Choroid plexus epithelial cell (primary cell): ENCODE measurements around the gene POLR2F.

Source experiments
- DNase-seq: peaks from one replicate; pipeline ENCODE4 v3.0.0-alpha.2; 2010; ENCODE audit warnings: low read depth
- H3K4me3 ChIP-seq: 2 replicates; pipeline ENCODE4 v1.5.1; 2011; ENCODE audit warnings: low read depth, mild to moderate bottlenecking, control low read depth, low read length, moderate library complexity
- CTCF ChIP-seq: conservative IDR thresholded peaks from 2 replicates; pipeline ENCODE4 v1.5.1; 2011; ENCODE audit warnings: low read depth, mild to moderate bottlenecking, control low read depth, inconsistent platforms, low read length, moderate library complexity

The POLR2F gene

GRCh38 chr22:37953437-37954179 is at the start of gene POLR2F, which contains the start of gene C22orf23:
Gene POLR2F, plus strand, starts transcription at chr22:37953699. Its CDS starts 89 bp downstream, at chr22:37953788.
Gene C22orf23, minus strand, starts transcription at chr22:37953601. Its CDS starts 452 bp downstream, at chr22:37953149.
- TF ChIP-seq CTCF: no peak
- H3K4me3 ChIP-seq: peak within 1 kb of the TSS; percentile 99
- DNase-seq: peak; percentile 96

- H3K4me3 ChIP-seq: peak overlapping the region; percentile 68
- TF ChIP-seq CTCF: no peak
- DNase-seq: peak; percentile 98
These were observed 48.6 kb upstream of the POLR2F start for GRCh38 chr22:37904572-37905533.

GRCh38 chr22:37905534-37906363 is 47.8 kb upstream of the POLR2F start, which contains the start of gene MICALL1:
Gene MICALL1, plus strand, starts transcription at chr22:37906297. Its CDS starts 126 bp downstream, at chr22:37906423.
- TF ChIP-seq CTCF: no peak
- peak within 1 kb of the TSS; percentile 68 for H3K4me3 ChIP-seq
- peak; percentile 73 for DNase-seq

GRCh38 chr22:37906364-37907008 is 47.0 kb upstream of the POLR2F start:
- DNase-seq: no peak
- no peak for TF ChIP-seq CTCF
- H3K4me3 ChIP-seq: peak overlapping the region; percentile 68

- no peak for TF ChIP-seq CTCF
- peak; percentile 47 for DNase-seq
- peak overlapping the region; percentile 68 for H3K4me3 ChIP-seq
These were observed 46.2 kb upstream of the POLR2F start for GRCh38 chr22:37907036-37907954.
